COR-L47 (cell line): ENCODE results near the gene ARL6IP1.
"Not testable (repeated sequence)": the region's sequence is repeated elsewhere in the genome, so short reads cannot be mapped to it uniquely, and the experiment has no call there.

ENCODE experiments used
- DNase-seq: peaks from one replicate; lab custom pipeline; 2025; lab: John Stamatoyannopoulos, UW

ARL6IP1 gene

GRCh38 chr16:18759598-18760520 is 41.5 kb downstream of the ARL6IP1 start:
- not testable (repeated sequence) for DNase-seq

DNA sequence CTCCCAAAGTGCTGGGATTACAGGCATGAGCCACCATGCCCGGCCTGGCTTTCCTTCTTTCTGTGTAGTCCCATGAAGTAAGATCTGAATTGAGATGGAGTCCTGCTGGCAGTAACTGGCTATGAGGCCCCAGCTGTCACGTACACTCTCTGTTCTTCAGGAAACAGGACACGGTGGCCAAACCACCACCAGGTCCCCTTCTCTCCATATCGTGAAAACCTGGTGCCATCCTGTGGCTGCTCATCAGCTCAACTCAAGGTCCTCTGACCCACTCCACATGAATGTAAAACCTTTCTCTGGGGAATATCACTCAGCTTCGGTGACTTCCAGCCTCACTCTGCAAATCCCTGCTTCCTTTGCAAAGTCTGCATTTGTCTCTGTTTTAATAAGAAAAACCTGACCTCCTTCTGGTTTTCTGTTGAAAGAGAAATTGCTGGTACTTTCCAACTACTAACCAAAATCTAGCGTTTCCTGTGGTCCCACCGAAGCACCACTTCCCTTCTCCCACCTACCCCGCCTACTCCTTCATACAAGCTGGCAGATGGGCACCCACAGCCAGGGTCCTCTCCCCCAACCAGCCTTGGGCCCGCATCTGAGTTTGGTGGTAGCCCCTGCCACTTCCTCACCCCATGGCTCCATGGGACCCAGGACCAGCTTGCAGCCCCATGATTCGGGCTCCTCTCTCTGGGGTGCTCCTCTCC is 43.2 kb downstream of the ARL6IP1 start:
- not testable (repeated sequence) for DNase-seq

DNA sequence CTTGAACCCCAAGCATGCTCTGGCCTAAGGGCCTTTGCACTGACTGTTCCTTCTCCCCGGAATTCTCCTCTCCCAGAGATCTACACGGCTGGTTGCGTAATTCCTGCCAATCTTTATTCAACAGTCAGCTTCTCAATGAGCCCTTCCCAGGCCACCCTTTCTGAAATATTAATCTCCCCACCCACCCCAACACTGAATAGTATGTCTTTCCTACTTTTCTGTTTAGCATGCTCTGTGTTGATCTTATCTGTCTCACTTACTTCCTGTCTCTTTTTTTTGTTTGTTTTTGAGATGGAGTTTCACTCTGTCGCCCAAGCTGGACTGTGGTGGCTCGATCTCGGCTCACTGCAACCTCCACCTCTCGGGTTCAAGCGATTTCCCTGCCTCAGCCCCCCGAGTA is 44.7 kb downstream of the ARL6IP1 start:
- not testable (repeated sequence) for DNase-seq

DNA sequence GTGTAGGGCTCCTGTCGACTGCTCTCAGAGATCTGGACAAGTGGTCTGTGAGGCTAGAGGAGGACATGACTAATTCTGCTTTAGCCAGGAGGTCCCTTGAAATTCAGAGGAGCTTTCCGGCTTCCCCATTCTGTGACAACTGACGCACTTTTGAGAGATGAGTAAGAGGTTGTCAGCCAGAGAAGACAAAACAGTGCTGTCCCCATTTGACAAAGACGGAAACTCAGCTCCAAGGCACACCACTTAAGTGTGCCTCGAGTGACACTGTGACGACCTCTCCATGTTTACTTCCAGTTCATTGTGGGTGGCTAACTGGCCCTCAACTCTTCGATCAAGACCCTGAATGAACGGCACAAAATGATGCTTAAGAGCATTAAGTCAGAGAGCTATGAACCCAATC is 58.5 kb downstream of the ARL6IP1 start:
- not testable (repeated sequence) for DNase-seq
